Cardiac septum (tissue), 1 donor: ENCODE measurements around the gene RHOBTB1. TPM values are rescaled to one million over a fixed set of nuclear protein-coding genes. Genes with fewer than 3 reads are reported as not detected.
A peak's percentile ranks its signal among the peaks of the same experiment; 100 is the strongest.
"Not testable (repeated sequence)": the region's sequence is repeated elsewhere in the genome, so short reads cannot be mapped to it uniquely, and the experiment has no call there.

ENCODE experiments used
- DNase-seq: peaks from one replicate; pipeline ENCODE4 v3.0.0-alpha.2; 2020; ENCODE audit warnings: low spot score
- intact Hi-C: fragments of 100-400 bp; cut with DNase I; formaldehyde crosslinking; loops from one replicate; pipeline ENCODE4 v1.14.0; 2022
- long read RNA-seq: library from polyadenylated mRNA; unstranded; transcript quantifications from one replicate; pipeline ENCODE4 v2.0.0, GENCODE V29; 2021
- total RNA-seq: library from RNA; stranded (reverse); fragmentation: NEBNext Ultra II Directional; extraction: Animal tissue kit (Norgen Biotek cat#: 25700); gene quantifications from one replicate; pipeline ENCODE4 v1.2.1, GENCODE V29; 2021
- donor health status: DM: no; HTN: no; CAD: no.

The RHOBTB1 gene, protein sequence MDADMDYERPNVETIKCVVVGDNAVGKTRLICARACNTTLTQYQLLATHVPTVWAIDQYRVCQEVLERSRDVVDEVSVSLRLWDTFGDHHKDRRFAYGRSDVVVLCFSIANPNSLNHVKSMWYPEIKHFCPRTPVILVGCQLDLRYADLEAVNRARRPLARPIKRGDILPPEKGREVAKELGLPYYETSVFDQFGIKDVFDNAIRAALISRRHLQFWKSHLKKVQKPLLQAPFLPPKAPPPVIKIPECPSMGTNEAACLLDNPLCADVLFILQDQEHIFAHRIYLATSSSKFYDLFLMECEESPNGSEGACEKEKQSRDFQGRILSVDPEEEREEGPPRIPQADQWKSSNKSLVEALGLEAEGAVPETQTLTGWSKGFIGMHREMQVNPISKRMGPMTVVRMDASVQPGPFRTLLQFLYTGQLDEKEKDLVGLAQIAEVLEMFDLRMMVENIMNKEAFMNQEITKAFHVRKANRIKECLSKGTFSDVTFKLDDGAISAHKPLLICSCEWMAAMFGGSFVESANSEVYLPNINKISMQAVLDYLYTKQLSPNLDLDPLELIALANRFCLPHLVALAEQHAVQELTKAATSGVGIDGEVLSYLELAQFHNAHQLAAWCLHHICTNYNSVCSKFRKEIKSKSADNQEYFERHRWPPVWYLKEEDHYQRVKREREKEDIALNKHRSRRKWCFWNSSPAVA
- 16.3 TPM for total RNA-seq
- long read RNA-seq, full-length matches to known transcripts, result 11 of 25 reads
- long read RNA-seq, partial matches to known transcripts, result 7 of 25 reads
- long read RNA-seq, other reads (novel, unspliced or antisense), result 7 of 25 reads

DNA sequence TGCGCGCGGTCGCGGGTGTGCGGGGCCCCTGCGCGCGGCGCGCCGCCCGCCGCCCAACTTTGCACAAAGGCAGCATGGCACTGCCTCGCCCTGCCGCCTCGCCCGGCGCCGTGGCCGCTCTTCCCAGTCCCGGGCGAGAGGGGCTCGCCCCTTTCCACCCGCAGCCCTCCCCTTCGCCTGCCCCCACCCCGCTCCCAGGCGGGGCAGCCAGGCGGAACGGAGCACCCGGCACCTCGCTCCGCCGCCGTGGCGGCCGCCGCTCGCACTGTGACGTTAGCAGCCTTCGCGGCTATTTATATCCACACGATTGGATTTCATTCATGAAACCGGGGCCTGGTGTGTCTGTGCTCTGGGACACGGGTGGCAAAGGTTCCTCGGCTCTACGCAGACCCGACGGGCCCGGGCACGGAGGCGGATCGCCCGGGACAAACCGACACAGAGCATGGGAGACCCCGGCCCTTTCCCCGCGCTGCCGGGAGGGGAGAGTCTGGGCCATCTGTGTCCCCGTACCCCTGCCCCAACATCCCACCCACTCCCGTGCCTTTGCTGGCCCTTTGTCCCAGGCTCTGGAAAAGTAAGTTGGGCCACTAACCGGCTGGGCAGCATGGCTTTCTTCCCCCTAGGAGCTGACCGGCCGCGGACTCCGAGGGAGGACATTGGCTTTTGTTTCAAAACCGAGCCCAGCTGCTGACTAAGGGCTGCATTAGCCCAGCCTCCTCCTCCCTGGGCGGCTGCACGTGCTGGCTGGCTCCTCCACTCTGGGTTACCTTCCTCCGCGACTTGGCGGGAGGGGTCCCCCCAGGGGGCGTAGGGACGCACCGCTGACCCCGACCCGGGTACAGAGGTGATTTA is at the start of gene RHOBTB1:
Gene RHOBTB1, minus strand, starts transcription at position 128 of the 852 bp plus-strand sequence. CDS start 32,643 bp downstream, outside the sequence.
- DNase-seq, result peak; percentile 90
- intact Hi-C loops, result loop anchor here (2.0 kb wide), 1 partner anchor 43 kb away; no protein-coding TSS in a partner anchor

DNA sequence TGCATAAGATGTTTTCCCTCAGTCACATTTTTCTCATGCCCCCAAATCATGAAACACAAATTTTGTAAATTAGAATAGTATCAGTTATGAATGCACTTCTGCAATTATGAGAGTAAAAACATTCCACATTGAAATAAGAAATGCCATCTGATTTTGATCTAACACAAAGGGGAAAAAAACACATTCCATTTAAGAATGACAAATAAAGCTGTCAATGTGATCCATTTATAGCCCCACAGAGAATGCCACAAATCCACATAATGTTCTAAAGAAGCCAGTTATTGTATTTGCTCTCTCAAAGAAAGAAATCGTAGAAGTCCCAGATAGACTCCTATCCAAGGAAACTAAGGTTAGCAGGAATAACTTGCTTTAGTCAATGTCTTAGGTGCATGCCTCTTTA is 48.7 kb upstream of the RHOBTB1 start:
- no peak for DNase-seq
- intact Hi-C loops, result no loop called here

DNA sequence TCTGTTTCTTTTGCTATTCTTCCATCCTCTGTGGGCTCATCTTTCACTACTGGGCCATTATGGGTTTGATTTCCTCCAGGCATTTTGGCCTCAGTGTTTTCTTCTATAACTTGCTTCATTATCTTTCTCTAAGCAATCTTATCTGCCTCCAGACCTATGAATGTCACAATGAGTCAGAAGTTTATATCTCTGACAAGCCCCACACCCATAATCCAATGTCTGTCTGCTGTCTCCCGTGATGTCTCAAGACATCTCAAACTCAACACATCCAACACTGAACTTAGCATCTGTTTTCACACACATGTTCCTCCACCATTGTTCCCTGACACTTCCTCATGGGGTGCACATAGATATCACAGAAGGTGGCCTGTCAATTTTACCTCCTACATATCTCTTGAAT is 46.7 kb upstream of the RHOBTB1 start:
- DNase-seq, result no peak
- intact Hi-C loops, result no loop called here

DNA sequence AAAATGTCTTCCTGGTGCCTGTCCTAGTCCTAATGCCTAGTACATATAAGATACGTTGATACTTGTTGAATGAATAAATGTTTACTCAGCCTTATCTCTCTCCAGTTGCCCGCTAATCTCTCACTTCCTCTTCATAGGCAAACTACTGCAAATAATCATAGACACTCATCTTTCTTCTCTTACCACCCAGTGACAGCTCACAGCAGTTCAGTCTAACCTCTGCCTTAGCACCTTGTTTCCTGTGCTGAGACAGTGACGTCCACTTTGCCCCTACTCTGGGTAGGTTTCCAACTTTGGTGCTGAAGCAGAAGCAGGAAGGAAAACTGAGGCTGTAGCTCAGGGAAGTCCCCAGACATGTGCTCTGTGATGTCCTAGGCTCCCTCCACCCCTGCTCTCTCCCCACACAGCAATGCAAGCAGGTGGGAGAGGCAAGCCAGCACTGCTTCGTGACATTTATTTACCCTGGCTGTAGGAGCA is 45.5 kb upstream of the RHOBTB1 start:
- no peak for DNase-seq
- intact Hi-C loops, result no loop called here

DNA sequence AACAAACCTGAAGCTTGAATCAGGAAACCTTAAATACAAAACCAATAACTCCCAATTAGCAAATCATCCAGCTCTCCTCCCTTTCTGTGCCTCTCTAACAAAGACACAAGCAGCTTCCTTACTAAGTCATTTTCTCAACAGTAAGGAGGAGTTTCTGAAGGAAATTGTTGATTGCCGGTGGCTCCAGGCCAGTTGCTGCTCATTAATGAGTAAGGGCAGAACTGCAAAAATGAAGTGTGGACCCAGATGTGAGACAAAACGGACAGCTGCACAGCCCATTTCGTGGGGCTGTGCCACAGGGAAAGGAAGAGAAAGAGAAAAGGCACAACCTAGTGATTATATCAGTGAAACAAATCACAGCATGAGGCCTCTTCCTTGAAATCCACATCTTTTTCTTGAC is 42.8 kb upstream of the RHOBTB1 start:
- DNase-seq, result no peak
- intact Hi-C loops, result no loop called here

DNA sequence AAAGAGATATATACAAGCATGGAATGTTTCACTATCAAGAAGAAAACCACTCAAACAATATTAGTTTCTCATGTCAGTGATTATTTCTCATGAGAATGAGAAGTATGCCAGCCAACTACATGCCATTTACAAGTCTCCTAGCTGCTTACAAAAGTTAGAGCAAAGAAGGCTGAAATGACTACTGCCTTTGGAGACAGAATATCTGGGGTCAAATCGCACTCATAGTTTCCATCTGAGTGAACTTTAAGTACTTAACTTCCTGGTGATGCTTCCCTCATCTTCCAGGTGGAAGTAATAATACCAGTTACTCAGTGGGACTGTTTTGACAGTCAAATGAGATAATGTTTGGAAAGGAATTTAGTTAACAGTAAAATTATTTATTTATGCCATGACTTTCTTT is 42.0 kb upstream of the RHOBTB1 start:
- DNase-seq, result no peak
- intact Hi-C loops, result no loop called here

DNA sequence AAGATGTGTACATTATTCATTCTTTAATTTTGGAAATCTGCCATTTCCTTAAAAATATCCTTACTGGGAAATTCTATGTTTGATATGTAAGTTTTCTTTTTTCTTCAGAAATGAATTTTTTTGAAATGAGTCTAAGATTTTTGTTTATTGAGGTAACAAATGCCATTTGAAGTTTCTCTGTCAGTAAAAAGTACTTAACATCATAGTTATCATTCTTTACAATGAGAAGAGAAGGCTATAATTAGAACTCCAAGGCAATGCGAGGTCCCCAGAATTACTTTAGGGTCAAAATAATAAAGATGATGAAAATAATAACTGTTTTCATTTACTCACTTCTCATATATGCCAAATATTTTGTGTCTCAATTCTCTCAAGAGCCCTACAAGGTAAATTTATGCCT is 37.0 kb upstream of the RHOBTB1 start:
- intact Hi-C loops, result no loop called here

DNA sequence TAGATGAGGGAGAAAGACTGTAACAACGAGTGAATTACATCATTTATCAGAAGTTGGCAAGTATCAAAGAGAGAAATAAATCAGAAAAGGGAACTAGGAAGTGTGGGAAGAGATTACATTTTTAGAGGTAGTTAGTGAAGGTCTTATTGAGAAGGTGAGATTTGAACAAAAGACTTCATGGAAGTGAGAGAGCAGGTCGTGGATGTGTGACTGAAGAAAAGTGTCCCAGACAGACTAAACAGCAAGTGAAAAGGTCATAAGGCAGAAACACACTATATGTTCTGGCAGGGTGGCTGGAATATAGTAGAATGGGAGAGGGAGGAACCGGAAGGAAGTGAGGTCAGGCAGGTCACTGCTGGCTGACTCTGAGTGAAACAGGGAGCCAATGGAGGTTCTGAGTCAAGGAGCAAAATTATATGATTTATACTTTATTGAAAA is 35.7 kb upstream of the RHOBTB1 start:
- intact Hi-C loops, result no loop called here
- no peak for DNase-seq

More for the DNA sequence above, 37.0 kb upstream of the RHOBTB1 start:
- DNase-seq, result no peak

DNA sequence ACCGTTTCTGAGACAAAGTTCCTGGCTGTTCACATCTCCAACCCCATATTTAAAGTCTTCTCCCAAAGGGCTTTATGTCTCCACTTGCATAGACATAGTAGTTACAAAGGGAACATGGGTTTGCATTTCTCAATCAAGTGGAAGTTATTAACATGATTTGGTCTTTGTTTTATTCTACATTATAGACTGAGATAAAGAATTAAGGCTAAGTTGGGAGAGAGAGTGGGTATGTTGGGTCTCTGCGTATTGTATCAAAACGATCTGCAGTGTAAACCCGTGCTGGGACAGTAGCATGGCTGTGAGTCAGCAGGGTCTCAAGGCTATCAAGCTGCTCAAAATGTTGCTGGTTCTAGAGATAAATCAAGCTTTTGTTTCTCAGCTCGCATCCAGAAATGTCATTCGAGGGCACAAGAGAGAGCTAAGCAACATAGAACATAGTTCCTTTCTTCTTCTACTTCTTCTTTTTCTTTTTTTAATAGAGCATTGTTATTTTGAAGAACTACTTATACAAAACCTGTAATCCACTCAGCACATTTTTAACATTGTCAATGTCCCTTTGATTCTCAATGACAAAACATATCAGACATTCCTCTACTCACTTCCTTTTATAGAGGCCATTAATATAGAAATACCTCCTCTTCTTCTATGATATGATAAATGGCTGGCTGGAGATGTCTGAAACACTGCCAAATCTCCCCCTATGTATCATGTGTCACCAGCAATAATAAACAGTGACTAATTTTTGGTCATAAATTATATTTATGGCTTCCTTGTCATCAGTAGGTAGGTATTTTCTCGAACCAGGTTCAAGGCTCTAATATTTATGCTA is 34.5 kb upstream of the RHOBTB1 start:
- no peak for DNase-seq
- intact Hi-C loops, result no loop called here

DNA sequence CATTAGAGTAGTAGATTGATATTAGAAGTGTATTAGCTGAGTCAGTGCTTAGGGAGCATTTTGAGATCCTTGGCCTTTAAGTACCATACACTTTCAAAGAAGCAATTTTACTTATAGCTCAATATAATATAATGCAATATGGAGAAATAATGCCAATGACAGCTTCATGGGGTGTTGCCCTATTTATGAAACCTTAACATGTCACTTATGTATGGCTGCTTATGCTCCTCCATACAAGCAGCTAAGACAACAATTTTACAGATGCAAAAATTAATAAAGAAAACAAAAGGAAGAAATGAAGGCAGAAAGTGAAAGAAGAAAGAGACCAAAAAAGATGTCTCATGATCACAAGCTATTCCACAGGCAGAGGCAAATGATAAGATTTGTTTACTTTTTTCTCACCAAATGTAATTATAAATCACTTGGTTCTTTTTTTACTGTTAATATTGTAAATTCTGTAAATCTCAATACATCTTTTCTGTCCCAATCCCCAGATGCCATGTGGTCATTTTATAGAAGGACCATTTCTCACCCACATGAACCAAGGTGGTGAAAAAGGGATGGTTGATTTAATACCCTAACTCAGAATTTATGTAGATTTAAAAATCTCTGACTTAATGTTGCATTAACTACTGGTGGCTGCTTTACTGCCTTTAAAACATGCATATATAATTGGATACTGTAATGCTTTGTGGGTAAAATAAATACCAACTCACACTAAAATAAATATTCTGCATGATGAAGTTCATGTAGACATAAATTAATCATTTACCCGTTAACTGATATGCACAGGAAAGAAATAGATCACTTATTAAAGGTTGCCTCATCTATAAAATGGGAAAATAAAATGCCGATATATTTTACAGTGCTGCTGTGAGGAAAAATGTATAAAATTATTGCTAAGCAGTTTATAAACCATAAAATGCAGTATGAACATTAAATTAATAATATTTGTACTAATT is 33.5 kb upstream of the RHOBTB1 start:
- DNase-seq, result no peak
- intact Hi-C loops, result no loop called here

DNA sequence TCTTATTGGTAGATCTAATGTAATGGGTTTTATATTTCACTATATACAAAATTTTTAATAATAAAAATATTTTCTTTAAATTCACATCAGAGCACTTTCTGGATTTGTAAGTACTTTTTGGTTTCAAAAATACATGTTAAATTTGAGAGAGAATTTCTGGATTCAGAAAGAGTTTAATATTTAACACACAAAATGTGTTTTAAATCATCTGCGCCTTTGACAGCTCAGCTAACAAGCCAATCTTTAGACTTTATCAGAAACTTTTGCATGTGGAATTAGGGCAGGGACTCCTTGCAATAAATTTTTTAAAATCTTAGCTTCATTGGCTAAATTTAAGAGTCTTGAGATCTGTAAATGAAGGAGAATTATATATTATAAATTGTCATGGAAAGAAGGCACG is 32.7 kb upstream of the RHOBTB1 start:
- intact Hi-C loops, result no loop called here

DNA sequence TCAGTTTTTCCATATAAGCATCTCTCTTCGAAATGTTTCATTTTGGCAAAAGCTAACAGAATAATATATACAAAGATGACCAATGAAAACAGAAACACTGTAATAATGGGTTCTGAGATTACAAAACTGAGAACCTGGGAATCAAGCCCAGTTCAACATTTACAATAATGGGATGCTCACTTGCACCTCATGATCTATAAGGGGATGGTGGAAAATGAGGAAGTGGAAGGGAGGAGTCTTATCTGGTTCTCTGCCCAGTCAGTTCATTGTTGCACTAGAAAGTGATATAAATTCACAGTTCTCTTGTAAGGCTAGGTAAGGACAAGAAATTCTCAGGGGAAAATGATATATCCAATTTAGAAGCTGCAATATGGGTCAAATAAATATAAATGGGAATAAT is 31.7 kb upstream of the RHOBTB1 start:
- no peak for DNase-seq
- intact Hi-C loops, result no loop called here

More for the DNA sequence above, 32.7 kb upstream of the RHOBTB1 start:
- DNase-seq, result no peak

DNA sequence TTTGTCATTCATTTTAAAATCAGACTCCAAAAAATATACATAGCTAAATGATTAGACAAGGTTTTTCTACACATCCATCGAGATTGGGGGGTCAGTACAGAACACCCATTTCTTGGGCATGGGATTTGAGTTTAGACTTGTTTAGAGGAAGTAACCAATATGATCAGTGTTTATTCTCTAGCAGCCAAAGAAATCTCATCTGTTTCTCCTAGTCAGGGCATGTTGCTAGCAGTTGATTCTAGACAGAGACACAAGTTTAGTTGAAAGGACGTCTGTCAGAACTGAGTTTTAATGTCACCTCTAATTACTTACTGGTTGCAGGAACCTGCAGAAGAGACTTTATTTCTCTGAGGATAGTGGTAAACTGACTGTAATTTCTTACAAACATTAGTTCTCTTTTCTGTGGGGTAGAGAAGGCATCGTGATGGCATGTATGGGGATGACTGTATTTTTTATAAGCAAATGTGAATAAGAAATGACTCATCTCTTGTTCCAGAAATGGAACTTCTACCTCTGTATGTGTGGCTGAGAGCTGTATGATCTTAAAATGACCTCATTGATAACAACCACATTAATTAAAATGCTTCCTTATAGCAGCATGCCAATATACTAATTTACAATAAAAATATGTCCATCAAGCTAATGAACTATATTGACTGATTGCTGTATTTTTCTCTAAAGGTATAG is 30.6 kb upstream of the RHOBTB1 start:
- intact Hi-C loops, result no loop called here

DNA sequence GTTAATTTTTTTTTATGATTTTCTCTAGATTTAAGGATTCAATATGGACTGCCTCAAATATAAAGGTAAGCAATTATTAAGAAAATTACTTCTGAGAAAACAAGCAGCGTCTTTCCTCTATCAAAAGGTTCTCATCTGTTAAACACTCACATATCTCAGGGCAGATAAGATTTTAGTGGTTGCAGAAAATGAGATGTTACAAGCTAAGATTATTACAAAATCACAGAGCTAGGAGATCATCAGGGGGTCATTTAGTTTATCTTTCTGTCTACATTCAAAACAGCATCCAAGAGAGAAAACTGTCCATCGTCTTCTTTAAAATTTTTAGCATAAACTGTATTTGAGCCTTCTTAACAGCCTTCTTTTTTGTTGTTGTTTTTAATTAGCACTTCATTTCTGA is 29.1 kb upstream of the RHOBTB1 start:
- DNase-seq, result no peak
- intact Hi-C loops, result no loop called here

More for the DNA sequence above, 30.6 kb upstream of the RHOBTB1 start:
- DNase-seq, result no peak

DNA sequence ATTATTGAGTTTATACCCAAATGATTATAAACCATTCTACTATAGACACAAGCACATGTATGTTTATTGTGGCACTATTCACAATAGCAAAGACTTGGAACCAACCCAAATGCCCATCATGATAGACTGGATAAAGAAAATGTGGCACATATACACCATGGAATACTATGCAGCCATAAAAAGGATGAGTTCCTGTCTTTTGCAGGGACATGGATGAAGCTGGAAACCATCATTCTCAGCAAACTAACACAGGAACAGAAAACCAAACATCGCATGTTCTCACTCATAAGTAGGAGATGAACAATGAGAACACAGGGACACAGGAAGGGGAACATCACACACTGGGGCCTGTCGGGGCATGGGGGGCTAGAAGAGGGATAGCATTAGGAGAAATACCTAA is 28.2 kb upstream of the RHOBTB1 start:
- DNase-seq, intact Hi-C loops: not testable (repeated sequence)

DNA sequence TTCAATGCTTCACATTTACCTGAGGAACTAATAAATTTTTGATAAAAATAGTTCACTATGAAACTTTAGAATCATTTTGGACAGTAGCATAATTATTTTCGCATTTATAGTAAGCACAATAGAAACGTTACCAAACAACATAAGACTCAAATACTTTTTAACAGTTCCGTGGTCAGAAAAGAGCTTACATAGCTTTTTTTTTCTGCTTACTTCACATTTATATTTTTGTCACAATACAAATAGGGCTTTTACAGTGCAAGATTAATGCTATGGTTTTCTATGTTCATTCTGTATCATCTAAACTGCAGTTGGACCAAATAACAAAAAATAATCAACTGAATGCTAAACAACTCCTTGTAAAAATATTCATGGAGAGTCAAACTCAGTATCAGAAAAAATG is 26.5 kb upstream of the RHOBTB1 start:
- DNase-seq, result no peak
- intact Hi-C loops, result no loop called here

DNA sequence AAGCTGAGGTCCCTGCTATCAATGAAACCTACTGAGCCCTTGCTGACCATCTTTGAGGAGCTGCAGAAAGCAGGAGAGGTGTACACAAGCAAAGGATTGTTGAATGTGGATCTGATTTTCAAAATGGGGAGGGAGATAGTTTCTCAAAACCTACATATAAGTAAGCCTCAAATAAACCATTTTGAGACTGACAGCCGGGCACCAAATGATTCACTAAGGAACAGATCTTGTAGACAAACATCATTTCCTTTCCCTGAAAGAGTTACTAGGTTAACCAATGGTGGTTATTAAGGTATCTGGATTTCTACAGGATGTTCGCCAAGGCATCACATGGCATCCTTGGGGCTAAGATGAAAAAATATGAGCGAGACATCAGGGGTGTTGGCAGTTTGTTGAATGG is 24.5 kb upstream of the RHOBTB1 start:
- intact Hi-C loops, result loop anchor here (5.0 kb wide), 1 partner anchor 314 kb away; no protein-coding TSS in a partner anchor
- DNase-seq, result no peak
